ENCODE measurements around the gene ZNHIT6.

DNA sequence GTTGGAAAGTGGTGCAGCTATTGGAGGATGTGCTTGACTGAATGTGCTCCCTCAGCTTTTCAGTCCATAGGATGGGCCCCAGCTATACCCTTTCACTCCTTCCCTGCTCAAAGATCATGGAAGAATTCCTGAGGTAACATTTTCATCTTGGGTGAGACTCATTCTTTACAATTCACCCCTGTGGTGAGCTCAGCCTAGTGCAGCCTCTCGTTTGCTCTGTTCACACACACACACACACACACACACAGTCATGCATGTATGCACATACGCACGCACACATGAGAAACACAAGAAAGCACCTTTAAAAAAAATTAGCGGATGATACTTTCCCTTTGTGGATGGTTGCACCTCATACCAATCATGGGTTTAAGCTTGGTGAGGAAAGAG, 101.8 kb downstream of the ZNHIT6 start:
- TF ChIP-seq POLR2A (IDR thresholded peaks at IDR 0.05; ENCODE audit: low read length) (no peak), GATA1 (IDR thresholded peaks at IDR 0.05; ENCODE audit: low read depth, low read length) (no peak)

Measured in erythroblast (primary cell).